Measurements from ENCODE around the gene CARD8.

The CARD8 gene

GRCh38 chr19:48203794-48204628 is 51.7 kb downstream of the CARD8 start:
- DNase-seq, result peak; percentile 90 to 93

GRCh38 chr19:48203222-48203793 is 52.4 kb downstream of the CARD8 start:
- no peak for DNase-seq

- no peak for DNase-seq
Observed at GRCh38 chr19:48196933-48197665, 58.6 kb downstream of the CARD8 start.

GRCh38 chr19:48196321-48196763 is 59.4 kb downstream of the CARD8 start:
- DNase-seq, result no peak

- DNase-seq, result no peak
Observed at GRCh38 chr19:48194844-48195830, 60.6 kb downstream of the CARD8 start.

- DNase-seq, result peak; percentile 11 to 44
Observed at GRCh38 chr19:48194041-48194843, 61.5 kb downstream of the CARD8 start.

- DNase-seq, result no peak
Observed at GRCh38 chr19:48192750-48193149, 63.0 kb downstream of the CARD8 start.

GRCh38 chr19:48190885-48191284 is 64.8 kb downstream of the CARD8 start:
- no peak for DNase-seq

- DNase-seq, result peak; percentile 26 to 76
Observed at GRCh38 chr19:48190288-48190884, 65.3 kb downstream of the CARD8 start.

- no peak for DNase-seq
Observed at GRCh38 chr19:48186541-48186991, 69.1 kb downstream of the CARD8 start.

- DNase-seq, result no peak
Observed at GRCh38 chr19:48186015-48186414, 69.7 kb downstream of the CARD8 start.

- DNase-seq, result no peak
Observed at GRCh38 chr19:48183356-48183755, 72.4 kb downstream of the CARD8 start.

GRCh38 chr19:48182434-48182833 is 73.3 kb downstream of the CARD8 start:
- no peak for DNase-seq

- DNase-seq, result no peak
Observed at GRCh38 chr19:48181505-48181904, 74.2 kb downstream of the CARD8 start.

GRCh38 chr19:48176226-48176625 is 79.5 kb downstream of the CARD8 start:
- no peak for DNase-seq

GRCh38 chr19:48175578-48175977 is 80.1 kb downstream of the CARD8 start:
- DNase-seq, result no peak

GRCh38 chr19:48174445-48175030 is 81.2 kb downstream of the CARD8 start:
- DNase-seq, result no peak

- no peak for DNase-seq
Observed at GRCh38 chr19:48171710-48172109, 84.0 kb downstream of the CARD8 start.

- no peak for DNase-seq
Observed at GRCh38 chr19:48170817-48171347, 84.8 kb downstream of the CARD8 start.
